ENCODE measurements around the gene CNTN4.
"Not testable (repeated sequence)": the region's sequence is repeated elsewhere in the genome, so short reads cannot be mapped to it uniquely, and the experiment has no call there.

Gene CNTN4

DNA sequence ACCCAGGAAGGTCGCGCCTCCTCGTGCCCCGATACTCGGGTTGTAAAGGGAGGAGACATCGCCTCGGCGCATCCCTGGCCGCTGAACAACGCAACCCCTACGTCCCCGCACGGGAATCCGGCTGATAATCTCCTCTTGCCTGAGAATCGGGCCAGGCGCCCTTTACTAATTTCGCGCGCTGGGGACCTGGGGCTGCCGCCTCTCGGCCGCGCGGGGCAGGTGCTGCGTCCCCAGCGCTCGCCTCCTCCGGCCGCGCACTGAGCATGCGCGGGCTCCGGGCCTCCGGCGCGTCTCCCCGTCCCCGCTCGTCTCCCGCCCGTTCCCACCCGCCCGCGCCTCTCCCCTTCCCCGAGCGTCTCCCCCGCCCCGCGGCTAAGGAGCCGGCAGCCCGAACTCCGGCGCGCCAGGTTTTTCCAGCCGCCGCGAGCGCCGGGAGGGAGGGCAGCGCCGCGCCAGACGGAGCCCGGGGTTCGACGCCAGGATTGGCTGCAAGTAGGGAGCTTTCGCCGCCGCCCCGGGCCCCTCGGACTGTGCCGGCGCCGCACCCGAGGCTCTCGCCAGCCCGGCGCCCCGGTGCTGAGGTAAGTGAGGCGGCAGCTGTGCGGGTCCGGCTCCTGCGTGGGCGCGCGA is at the start of gene CNTN4:
Gene CNTN4 (plus strand): TSS at position 469 of the 630 bp plus-strand sequence.
- FAIRE-seq: no peak

DNA sequence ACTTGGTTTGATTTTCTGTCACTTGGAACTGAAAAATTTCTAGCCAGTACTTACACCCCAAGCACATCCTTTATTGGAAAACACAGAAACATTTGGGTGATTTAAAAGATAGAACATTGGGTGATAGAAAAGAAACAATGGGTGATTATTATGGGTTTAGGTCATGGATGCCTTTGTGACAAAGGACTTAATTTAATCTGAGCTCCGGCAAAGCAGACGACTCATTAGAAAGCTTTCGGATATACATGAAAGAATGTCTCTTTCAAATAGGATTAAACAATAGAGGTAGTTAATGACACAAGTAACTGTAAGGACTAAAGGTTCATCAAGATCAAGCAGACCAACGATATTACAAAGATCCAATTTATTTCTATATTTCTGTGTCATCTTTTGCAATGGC is 37.3 kb upstream of the CNTN4 start:
- no peak for FAIRE-seq

DNA sequence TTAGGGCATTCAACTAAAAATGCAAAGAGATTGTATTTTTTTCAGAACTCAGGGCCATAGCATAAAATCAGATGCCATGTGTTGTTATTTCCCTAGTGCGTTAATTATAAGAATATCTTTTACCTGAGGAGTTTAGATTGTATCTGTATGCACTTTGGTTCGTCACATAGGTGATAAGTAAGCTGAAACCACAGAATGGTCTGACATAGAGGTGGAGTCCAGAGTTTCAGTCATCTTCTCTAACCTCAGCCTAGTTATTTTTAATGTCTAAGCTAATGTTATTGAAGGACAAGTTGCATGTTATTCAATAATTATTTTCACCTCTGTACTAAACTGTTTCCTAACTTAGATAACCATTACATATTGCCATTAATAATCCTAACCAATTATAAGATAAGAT is 27.1 kb upstream of the CNTN4 start:
- FAIRE-seq: no peak

DNA sequence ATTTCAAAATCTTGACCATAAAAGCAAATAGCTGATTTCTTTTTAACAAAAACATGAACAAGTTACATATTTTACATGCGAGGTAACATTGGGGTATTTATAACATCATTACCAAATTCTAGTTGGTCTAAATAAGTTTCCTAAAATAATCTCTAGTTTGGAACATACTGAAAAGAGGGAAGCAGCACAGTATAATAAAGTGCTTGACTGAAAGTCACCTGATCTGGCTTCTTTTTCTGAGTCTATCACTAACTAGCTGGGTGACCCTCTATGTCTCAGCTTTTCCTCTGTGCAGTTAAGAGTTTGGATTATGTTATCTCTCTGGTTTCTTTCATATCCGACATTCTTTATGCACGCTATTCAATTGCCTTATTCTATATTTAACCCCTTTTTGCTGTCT is 19.8 kb upstream of the CNTN4 start:
- no peak for FAIRE-seq

DNA sequence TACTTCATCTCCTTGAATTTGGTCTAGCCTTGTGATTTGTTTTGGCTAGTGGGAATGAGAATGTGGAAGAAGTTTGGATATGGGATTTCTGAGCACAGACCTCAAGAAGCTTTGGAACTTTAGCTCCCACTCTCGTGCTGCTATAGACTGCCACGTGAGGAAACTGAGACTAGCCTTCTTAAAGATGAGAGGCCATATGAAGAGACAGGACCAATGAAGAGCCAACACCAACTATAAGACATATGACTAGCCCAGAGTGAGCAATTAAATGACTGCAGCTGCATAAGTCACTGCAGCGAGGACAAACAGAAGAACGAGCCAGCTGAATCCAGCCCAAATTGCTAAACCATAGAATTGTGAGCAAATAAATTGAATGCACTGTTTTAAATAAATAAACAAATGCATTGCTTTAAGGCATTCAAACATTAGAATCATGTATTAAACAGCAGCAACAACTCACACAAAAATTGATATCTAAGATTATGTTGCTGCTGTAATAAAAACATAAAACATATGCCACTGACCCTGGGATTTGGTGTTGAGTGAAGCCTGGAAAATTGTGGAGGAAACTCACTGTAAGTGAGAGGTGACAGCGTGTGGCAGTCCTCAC is 15.7 kb upstream of the CNTN4 start:
- FAIRE-seq: no peak

DNA sequence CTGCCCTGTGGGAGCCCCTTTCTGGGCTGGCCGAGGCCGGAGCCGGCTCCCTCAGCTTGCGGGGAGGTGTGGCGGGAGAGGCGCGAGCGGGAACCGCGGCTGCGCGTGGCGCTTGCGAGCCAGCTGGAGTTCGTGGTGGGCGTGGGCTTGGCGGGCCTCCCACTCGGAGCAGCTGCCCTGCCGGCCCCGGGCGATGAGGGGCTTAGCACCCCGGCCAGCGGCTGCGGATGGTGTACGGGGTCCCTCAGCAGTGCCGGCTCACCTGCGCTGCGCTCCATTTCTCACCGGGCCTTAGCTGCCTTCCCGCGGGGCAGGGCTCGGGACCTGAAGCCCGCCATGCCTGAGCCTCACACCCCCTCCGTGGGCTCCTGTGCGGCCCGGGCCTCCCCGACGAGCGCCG is 15.1 kb upstream of the CNTN4 start:
- not testable (repeated sequence) for FAIRE-seq

DNA sequence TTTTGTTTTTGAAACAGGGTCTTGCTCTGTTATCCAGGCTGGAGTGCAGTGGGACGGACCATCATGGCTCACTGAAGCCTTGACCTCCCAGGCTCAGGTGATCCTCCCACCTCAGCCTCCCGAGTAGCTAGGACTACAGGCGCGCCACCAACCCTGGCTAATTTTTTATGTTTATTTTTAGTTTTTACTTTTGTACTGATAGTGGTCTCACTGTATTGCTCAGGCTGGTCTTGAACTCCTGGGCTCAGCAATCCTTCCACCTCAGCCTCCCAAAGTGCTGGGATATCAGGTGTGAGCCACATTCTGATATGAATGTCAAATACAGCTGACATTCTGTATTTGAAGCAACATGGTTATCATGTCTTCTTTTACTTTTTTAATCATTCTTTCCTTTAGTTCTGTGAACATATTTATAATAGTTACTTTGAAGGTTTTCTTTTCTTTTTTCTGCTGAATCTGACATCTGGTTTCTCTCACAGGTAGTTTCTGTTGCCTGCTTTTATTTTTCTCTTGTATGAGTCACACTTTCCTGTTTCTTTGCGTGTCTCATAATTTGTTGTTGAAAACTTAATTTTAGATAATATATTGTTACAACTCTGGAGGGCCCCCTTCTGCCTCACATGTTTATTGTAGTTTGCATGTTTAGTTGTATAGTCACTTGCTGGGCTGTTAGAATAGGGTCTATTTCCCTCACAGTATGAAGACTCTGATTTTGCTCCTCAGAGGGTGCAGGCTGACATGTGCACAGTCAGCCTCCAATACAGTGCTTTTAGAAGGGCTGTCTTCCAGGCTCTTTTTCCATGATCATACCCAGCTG is 8.4 kb upstream of the CNTN4 start:
- FAIRE-seq: no peak

DNA sequence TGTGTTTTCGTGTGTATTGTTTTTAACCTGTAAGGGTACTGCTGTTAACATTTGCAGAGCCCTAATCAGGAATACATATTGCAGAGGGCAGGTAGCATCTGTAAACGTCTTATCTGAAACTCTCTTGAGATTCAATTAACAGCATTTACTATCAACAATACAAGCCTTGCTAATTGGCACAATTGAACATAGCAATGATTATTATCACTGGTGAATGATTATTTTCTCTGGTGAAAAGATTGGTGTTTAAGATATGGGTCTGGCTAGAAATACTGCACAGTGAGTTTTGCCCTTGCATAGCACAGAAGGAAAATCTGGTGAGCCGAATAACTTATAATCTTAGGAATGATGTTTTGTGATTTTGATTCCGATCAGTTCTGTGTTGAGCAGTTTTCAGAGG is 5.9 kb upstream of the CNTN4 start:
- no peak for FAIRE-seq

DNA sequence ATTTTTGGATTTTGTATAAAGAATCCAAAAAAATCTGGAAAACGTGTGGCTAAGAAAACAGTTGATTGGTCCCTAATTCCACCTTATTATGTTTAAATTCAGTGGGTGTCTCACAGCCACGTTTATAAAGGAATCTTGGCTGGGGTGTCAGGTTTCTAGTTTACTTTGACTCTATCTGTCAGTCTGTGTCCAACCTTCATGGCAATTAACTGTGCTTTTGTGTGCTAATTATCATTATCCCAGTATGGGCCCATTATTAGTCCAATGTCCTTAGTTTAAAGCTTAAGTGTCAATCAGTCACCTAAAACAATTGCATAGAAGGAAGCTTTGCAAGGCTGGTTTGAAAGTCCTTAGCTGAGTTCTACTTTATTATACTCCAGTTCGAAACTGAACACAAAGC is 3.7 kb upstream of the CNTN4 start:
- no peak for FAIRE-seq

DNA sequence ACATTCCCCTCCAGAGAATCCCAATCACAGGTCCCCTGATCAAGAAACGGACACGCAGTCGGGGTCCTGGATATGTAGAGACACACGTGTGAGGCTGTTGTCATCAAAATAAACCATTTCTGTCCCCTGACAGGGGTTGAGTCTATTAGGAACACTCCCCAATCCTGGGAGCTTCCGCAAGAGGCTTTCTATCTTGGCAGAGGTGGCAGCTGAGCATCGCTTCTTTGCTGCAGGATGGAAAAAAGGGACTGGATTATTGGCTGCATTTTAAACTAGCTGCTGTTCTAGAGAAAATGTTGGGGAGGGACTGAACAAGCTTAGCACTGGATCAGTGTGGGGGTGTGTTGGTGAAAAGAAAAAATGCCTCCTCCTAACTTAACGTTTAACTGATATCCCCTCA is 2.5 kb upstream of the CNTN4 start:
- no peak for FAIRE-seq

DNA sequence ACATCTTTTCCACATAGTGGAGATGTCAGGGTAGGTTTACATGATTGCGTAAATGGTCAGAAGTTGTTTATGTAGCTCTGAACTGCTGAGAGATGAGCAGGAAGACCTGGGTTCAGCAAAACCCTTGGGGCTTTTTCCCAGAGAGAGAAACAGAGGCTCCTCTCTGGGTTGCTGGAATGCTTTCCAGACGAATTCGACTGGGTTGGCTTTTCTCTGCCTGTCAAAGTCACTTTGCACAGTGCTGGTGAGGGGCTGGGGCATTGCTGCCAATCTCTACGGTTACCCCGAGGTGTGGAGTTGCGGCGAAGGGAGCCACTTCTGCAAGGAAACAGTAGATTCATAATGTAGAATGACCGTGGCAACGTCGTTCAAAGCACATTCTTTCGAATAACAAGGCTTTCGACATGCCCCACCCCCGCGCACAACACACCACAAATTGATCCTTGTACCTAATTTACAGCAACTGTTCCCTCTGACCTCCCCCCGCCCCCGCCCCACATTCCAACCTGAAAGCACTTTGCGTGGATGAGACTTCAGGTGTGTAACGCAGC is 950 bp upstream of the CNTN4 start:
- FAIRE-seq: no peak

DNA sequence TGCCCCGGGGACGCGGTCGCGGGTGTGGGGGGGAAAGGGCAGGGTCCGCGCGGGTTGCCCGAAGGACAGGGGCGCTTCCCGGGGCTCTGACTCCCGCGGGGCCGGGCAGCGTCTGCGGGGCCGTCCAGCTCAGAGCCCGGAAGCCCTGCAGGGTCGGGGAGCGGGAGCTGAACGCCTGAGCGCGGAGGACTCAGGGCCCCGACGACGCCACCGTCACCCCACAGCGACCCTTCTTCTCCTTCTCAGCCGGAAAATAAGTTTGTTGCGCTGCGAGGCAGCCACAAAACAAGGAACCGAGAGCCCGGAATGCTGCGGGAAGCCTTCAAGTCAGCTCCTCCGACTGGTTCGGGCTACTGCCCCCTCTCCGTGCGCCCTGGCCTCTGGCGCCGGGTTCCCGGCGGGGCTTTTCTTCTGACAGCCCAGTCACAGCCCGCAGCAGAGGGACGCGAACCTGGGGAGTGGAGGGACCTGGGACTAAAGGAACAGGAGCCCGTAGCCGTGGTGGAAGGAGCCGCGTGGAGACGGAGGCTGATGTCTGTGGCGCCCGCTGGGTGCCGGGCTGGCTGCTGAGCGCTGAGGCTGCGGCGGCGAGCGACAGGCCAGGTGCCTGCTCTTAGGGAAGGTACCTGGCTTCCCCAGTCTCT is 484 bp downstream of the CNTN4 start:
- no peak for FAIRE-seq

DNA sequence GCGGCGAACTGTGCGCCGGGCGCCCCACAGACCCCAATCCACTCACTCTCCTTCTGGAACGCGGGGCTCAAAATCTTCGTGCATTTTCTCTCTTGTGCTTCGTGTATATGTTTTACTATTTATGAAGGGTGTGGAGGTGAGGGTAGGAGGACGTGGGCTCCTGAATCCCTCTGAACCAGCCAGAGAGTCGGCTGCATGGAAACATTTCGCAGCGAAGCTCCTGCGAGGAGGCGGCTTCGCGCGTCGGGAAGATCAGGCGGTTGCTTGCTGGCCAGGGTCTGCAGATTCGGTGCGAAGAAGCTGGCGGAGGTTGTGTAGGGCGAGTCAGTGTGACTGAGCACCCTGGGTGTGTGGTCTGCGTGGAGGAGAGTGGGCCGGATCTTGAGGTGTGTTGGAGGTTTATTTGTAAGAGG is 1.1 kb downstream of the CNTN4 start:
- FAIRE-seq: no peak

DNA sequence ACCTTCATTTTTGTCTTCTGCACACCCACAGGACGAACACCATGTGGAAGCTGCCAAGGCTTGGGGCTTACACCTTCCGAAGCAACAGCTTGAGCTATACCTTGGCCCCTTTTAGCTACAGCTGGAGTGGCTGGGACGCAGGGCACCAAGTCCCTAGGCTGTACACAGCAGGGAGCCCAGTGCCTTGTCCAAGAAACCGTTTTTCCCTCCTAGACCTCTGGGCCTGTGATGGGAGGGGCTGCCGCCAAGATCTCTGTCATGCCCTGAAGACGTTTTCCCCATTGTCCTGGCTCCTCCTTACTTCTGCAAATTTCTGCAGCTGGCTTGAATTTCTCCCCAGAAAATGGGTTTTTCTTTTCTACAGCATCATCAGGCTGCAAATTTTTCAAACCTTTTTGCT is 7.8 kb downstream of the CNTN4 start:
- FAIRE-seq: no peak

DNA sequence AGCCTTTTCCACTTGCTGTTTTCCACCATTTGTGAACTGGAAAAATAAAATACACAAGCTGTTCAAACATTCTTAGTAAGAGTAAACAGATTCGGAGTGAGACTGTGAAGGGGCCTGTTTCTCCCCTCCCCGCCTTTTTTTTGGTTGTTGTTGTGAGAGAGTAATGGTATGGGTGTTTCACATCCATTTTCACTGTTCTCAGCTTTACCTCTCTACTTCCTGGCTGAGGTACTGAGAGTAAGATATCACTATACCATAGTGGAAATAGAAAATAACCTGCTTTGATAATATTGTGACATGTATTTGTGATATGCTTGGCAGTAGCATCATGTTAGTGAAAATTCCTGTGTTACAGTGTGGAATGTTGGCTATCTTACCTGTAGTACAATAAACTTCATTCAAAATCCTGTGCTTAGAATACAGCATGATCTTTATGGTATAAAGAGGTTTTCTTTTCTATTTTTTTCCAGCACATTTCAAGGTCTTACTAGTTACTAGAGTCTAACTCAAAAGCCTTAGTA is 12.0 kb downstream of the CNTN4 start:
- peak; percentile 58 for FAIRE-seq

DNA sequence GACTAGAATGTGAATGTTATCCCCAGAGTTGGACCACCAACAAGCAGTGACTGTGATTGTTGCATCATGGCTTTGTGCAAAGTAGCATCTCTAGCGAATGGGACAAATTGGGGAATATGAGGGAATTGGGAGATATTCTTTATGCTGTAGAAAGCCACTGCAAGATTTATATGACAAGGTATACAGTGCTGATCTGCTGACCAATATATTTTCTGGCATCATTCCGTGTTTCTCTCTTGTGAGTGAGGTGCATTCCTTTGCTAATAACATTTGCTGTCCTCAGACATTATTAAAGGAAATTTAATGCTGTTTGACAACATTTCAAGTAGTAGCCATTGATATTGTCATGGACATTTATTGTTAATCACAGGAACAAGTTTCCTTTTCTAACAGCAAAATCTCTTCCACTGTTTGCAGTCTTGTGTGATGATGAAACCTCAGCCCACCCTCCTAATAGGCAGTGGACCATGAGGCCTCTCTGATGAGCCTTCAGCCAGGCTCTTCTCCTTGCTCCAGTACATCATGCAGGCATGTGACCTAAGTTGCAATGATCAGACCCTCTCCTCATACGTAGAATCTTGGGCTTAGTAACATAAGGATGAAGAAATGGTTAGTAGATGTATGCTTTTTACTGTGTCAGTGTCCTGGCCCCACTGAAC is 16.1 kb downstream of the CNTN4 start:
- no peak for FAIRE-seq

DNA sequence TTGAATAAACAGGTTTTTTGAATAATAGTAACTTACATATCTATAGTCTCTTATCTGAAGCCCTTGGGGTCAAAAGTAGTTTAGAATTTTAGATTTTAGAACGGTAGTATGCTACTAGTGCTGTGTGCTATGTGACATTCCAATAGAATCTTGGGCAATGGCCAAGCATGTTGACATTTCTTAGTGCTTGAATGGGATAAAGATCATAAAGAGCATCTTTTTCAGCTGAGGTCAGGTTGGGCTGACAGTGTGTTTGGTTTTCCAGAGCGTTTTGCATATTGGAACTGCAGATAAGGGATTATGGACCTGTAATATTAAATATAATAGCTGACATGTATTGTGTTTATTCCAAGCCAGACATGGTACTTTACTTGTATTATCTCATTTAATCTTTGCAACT is 32.1 kb downstream of the CNTN4 start:
- FAIRE-seq: no peak

DNA sequence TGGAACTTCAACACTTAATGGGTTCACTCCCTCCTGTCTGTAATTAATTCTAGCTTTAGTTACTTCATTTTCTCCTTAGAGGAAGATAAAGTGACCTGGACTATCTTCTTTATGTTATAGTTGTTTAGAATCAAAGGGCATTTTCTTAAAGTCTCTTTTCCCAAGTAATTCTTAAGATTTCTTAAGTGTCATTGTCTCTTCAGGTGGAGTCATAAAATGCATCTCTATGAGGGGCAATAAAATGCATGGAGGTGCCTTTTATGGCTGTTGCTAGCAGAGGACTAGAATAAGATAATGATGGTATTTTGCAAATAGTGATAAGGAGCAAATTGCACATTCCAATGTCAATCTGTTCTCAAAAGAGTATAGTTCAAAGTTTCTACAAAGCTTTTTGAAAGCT is 34.5 kb downstream of the CNTN4 start:
- FAIRE-seq: no peak

DNA sequence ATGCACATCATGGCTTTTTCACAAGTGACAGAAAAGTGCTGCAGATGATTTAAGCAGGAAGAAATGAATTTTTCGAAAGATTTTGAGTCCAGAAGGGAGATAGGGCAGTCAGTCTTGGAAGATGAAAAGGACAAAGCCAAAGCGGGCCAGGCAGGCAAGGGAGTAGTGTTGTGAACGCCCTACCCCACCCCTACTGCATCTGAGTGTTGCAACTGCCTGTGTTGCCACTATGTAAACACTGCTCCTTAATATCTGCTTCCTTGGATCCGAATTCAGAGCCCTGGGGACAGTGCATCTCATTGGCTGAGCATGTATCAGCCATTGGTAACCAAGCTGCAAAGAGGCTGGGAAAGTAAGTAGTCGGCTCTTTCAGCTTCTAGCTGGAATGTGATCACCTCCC is 39.0 kb downstream of the CNTN4 start:
- no peak for FAIRE-seq

DNA sequence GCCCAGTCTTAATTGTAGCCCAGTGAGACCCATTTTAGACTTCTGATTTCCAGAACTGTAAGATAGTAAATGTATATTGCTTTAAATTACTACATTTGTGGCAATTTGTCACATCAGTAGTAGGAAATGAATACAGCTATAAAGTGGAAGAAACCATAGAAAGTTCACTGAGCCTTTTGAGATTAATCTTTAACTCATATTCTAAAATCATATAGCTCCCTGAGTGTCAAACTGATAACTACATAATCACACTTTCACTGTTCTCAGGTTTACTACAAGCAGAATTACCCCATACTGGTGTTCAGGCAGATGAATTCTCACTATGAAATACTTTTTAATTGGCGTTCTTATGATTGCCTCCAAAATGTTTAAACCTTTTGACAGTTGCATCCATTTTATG is 42.8 kb downstream of the CNTN4 start:
- no peak for FAIRE-seq

DNA sequence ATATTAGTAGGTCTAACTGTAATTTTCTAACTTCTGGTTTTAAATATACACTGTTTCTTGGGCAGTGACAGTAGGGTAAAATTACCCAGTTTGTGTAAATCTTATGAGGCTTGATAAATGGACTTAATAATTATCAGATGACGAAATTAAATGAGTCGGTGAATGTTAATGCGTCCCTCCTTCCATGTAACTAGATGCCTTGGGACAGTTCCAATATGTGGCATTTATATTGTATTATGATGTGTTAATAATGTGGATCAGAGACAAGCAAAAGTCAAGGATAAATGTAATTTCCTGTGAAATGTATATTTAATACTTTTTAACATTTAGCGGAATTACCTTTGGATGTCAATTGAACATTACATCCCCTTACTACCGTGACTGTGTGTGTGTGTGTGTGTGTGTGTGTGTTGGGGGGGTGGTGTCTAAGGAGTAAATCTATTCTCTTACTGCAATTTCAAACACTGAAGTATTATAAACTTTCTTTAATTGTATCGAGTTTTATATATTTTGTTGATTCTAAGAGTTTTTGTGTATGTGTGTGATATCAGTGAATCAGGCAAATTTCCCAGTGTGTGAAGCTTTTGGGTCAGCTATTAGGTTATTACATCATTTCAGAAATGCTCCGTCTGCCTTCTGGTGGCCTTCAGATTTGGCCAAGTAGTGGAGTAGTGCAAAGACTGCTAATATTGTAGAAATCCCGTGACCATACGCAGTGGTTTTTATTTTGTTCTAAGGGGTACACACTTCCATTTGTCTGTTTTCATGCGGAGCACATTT is 50.1 kb downstream of the CNTN4 start:
- peak; percentile 13 for FAIRE-seq

DNA sequence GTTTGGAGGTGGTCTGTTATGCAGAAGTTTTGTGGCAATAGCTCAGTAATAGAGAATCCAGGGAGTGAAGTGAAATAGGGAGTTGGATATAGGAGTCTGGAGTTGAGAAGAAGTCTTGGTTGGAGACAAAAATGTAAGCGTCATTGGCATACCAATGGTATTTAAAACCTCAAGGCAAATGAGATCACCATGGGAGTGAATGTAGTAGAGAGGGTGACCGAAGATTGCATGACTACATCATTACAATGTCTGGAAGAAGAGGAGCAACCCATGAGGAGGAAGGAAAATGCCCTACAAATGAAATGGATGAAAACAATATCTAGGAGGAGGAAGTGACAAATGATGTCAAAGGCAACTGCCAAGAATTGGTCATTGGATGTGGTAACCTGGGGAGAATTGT is 54.4 kb downstream of the CNTN4 start:
- no peak for FAIRE-seq

All from islet of Langerhans (tissue), 1 donor.